GM20000 (cell line): ENCODE results near the gene EDC4.

Source experiments
- DNase-seq: peaks from one replicate; pipeline ENCODE4 v3.0.0; 2012; ENCODE audit warnings: low spot score
- TF ChIP-seq, protein P1 (sequence below): IDR thresholded peaks from 2 replicates; pipeline ENCODE4 v1.5.1; 2012; ENCODE audit warnings: mild to moderate bottlenecking, control low read depth; ENCODE audit errors: extremely low read depth, missing control alignments

The EDC4 gene

DNA sequence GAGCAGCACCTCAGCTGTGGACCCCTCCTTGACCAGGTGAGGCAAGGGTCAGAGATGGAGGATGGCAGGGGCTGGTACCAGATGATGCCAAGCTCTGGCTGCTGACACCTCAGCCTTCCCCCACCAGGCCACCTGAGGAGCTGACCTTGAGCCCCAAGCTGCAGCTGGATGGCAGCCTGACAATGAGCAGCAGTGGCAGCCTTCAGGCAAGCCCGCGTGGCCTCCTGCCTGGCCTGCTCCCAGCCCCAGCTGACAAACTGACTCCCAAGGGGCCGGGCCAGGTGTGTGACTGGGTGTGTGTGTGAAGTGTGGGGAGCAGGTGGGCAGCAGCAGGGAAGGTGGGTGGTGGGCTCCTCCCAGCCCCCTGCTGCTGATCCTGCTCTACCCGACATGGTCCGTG lies 7.1 kb downstream of the EDC4 start:
- TF ChIP-seq, protein P1, sequence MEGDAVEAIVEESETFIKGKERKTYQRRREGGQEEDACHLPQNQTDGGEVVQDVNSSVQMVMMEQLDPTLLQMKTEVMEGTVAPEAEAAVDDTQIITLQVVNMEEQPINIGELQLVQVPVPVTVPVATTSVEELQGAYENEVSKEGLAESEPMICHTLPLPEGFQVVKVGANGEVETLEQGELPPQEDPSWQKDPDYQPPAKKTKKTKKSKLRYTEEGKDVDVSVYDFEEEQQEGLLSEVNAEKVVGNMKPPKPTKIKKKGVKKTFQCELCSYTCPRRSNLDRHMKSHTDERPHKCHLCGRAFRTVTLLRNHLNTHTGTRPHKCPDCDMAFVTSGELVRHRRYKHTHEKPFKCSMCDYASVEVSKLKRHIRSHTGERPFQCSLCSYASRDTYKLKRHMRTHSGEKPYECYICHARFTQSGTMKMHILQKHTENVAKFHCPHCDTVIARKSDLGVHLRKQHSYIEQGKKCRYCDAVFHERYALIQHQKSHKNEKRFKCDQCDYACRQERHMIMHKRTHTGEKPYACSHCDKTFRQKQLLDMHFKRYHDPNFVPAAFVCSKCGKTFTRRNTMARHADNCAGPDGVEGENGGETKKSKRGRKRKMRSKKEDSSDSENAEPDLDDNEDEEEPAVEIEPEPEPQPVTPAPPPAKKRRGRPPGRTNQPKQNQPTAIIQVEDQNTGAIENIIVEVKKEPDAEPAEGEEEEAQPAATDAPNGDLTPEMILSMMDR, result no peak

DNA sequence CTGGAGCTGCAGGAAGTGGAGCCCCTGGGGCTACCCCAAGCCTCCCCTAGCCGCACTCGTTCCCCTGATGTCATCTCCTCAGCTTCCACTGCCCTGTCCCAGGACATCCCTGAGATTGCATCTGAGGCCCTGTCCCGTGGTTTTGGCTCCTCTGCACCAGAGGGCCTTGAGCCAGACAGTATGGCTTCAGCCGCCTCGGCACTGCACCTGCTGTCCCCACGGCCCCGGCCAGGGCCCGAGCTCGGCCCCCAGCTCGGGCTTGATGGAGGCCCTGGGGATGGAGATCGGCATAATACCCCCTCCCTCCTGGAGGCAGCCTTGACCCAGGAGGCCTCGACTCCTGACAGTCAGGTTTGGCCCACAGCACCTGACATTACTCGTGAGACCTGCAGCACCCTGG lies 7.7 kb downstream of the EDC4 start:
- DNase-seq, result no peak
- TF ChIP-seq, protein P1, result no peak

More for the DNA sequence above, 7.1 kb downstream of the EDC4 start:
- DNase-seq, result no peak

DNA sequence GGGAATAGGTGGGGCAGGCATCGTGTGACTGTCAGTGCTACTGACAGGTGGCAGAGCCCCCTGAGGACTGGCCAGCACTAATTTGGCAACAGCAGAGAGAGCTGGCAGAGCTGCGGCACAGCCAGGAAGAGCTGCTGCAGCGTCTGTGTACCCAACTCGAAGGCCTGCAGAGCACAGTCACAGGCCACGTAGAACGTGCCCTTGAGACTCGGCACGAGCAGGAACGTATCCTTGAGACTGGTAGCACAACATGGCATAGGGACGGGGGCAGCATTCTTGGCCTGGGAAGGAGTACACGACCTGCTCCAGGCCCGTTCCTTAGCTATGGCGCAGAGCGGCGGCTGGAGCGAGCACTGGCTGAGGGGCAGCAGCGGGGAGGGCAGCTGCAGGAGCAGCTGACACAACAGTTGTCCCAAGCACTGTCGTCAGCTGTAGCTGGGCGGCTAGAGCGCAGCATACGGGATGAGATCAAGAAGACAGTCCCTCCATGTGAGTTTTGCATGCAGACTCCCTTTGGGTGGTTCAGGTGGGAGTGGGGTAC lies 8.8 kb downstream of the EDC4 start:
- TF ChIP-seq, protein P1, result no peak
- DNase-seq, result no peak

DNA sequence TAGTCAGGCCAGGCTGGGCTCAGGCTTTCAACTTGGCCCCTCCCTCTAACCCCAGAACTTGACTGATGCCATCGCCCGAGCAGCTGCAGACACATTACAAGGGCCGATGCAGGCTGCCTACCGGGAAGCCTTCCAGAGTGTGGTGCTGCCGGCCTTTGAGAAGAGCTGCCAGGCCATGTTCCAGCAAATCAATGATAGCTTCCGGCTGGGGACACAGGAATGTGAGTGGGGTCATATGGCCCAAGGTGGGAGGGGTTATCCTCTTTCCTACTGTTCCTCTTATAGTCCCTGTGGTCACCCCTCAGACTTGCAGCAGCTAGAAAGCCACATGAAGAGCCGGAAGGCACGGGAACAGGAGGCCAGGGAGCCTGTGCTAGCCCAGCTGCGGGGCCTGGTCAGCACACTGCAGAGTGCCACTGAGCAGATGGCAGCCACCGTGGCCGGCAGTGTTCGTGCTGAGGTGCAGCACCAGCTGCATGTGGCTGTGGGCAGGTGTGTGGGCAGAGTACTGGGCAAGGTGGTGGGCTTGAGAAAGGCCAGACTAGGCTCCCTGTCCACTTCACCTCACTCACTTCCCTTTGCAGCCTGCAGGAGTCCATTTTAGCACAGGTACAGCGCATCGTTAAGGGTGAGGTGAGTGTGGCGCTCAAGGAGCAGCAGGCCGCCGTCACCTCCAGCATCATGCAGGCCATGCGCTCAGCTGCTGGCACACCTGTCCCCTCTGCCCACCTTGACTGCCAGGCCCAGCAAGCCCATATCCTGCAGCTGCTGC lies 9.7 kb downstream of the EDC4 start:
- TF ChIP-seq, protein P1, result no peak

DNA sequence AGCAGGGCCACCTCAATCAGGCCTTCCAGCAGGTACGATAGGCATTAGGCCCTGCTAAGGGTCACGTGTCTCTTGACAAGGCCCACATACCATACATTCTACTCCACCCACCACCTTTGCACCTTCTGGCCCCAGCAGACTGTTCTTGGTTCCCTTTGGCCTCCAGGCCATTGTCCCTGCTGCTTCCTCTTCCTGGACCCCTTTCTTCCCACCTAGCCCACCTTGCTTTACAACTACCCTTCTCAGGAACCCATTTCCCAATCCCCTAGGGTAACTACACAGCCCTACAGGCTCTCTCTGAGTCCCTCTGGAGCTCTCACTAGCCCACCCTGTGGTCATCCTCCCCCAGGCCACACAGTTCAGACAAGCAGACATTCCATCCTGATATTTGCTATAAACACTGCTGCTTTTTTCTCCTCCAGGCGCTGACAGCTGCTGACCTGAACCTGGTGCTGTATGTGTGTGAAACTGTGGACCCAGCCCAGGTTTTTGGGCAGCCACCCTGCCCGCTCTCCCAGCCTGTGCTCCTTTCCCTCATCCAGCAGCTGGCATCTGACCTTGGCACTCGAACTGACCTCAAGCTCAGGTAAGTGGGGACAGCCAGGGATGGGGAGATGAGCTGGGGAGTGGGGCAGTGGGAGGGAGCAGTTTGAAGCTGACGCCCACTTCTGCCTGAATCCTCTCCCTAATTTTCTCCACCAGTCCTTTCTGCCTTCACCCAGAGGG lies 10.5 kb downstream of the EDC4 start:
- TF ChIP-seq, protein P1, result no peak
- no peak for DNase-seq

More for the DNA sequence above, 9.7 kb downstream of the EDC4 start:
- no peak for DNase-seq

DNA sequence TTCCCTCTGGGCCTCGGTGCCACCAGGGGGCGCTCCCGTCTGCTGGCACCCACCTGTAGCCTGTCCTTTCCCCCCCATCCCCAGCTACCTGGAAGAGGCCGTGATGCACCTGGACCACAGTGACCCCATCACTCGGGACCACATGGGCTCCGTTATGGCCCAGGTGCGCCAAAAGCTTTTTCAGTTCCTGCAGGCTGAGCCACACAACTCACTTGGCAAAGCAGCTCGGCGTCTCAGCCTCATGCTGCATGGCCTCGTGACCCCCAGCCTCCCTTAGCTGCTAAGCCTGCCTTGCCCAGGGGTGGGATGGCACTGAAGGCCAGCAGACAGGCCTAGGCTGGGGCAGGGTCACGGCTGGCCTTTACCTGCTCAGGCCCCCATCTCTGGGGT lies 11.0 kb downstream of the EDC4 start:
- TF ChIP-seq, protein P1, result peak; percentile 78
- peak; percentile 92 for DNase-seq

DNA sequence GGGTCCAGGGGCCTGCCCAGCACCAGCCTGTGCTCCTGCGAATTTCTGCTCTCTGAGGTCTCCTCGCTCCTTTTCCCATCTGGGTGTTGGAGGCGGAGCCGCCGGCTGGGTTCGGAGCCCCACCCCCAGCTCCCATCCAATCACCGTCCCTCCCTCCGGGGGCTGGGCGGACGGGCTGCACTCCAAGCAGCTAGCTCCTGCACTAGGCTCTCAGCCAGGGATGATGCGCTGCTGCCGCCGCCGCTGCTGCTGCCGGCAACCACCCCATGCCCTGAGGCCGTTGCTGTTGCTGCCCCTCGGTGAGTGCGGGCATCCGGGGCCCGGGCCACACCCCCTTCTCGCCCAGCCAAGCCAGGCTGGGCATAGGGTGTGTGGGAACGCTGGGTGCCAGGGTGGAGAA lies 11.8 kb downstream of the EDC4 start, which contains the start of gene NRN1L:
Gene NRN1L, plus strand, starts transcription at position 202 of the 400 bp plus-strand sequence. Its CDS starts 19 bp downstream, at position 221.
- TF ChIP-seq, protein P1, result no peak
- no peak for DNase-seq
